Body of pancreas (tissue), 4 donors: Measurements from ENCODE around the gene MAL. TPM values are rescaled to one million over a fixed set of nuclear protein-coding genes. Genes with fewer than 3 reads are reported as not detected.

ENCODE experiments used
- ATAC-seq: fragments of 150-250 bp; one replicate; pipeline ENCODE4 v1.9.1; 2016
- DNase-seq, 4 donors: peaks; one replicate each; pipeline ENCODE4 v3.0.0-alpha.2; 2019
- H3K27ac ChIP-seq, 4 donors: fragments of 200-600 bp; sonication (generic); 1 replicate in 3 of 4; 2 replicates in 1 of 4; pipeline versions ENCODE4 v1.5.1 to v1.6.1; 2016 to 2019; ENCODE audit warnings: mild to moderate bottlenecking in 1 of 4, mixed read lengths in 1 of 4, moderate library complexity in 1 of 4
- H3K27me3 ChIP-seq, 2 donors: fragments of 200-600 bp; sonication (generic); one replicate each; pipeline ENCODE4 v1.6.0; 2016; ENCODE audit warnings: mild to moderate bottlenecking in 1 of 2
- H3K36me3 ChIP-seq, 2 donors: fragments of 200-600 bp; sonication (generic); replicated peaks in 1 of 2; 2 replicates each; pipeline ENCODE4 v1.5.1; 2016; ENCODE audit warnings: low read depth in 2 of 2; ENCODE audit not compliant: insufficient read depth in 1 of 2
- H3K4me1 ChIP-seq: fragments of 200-600 bp; sonication (generic); one replicate; pipeline ENCODE4 v1.6.0; 2016
- H3K4me3 ChIP-seq, 2 donors: fragments of 200-600 bp; sonication (generic); 1 replicate in 1 of 2; 2 replicates in 1 of 2; pipeline ENCODE4 v1.5.1; 2016 to 2019
- H3K9me3 ChIP-seq, 3 donors: fragments of 200-600 bp; sonication (generic); 1 replicate in 2 of 3; 2 replicates in 1 of 3; pipeline ENCODE4 v1.5.1; 2016
- CTCF ChIP-seq, 7 experiments: fragments of 450-650 bp in 4 of 7; fragments of 200-600 bp in 3 of 7; sonication (generic) in 3 of 7; IDR thresholded peaks; one replicate each; pipeline ENCODE4 v1.5.1; 2016 to 2019; ENCODE audit warnings: antibody characterized with exemption in 7 of 7
- POLR2A ChIP-seq, 3 donors: fragments of 450-650 bp; IDR thresholded peaks; one replicate each; pipeline ENCODE4 v1.6.1; 2016; ENCODE audit warnings: antibody characterized with exemption in 3 of 3, mild to moderate bottlenecking in 2 of 3
- WGBS, 2 donors: methylation state at CpG; one replicate each; pipeline ENCODE4 v1.1.5; 2017; 5-methylcytosine and 5-hydroxymethylcytosine counted together
- intact Hi-C: fragments of 100-400 bp; cut with DNase I; formaldehyde crosslinking; loops from one replicate; pipeline ENCODE4 v1.15.1; 2023
- total RNA-seq, 2 donors: library from RNA; depleted of rRNA; stranded (reverse); fragments of >200 nt; gene quantifications; one replicate each; pipeline ENCODE4 v1.1.0, GENCODE V29; 2016

The MAL gene
- total RNA-seq, 2 donors from 2014 or later = not detected

- Histone ChIP-seq H3K36me3 (no peaks in the 10 kb centered on the region), H3K4me1 (no peaks in the 10 kb centered on the region), H3K9me3 (no peaks in the 10 kb centered on the region), H3K4me3 (no peak overlapping the region), H3K27me3 (no peaks in the 10 kb centered on the region), H3K27ac (no peak overlapping the region)
- no peak for TF ChIP-seq CTCF (IDR thresholded peaks at IDR 0.05)
- TF ChIP-seq POLR2A (IDR thresholded peaks at IDR 0.05) = no peak
- intact Hi-C loops = no loop called here
- 68 to 80% methylated on average over 5 of the region's 5 CpGs for WGBS, 2 donors
- no peak for ATAC-seq
- DNase-seq = no peak
These were observed 16.1 kb upstream of the MAL start for GRCh38 chr2:95009412-95009811.

DNA sequence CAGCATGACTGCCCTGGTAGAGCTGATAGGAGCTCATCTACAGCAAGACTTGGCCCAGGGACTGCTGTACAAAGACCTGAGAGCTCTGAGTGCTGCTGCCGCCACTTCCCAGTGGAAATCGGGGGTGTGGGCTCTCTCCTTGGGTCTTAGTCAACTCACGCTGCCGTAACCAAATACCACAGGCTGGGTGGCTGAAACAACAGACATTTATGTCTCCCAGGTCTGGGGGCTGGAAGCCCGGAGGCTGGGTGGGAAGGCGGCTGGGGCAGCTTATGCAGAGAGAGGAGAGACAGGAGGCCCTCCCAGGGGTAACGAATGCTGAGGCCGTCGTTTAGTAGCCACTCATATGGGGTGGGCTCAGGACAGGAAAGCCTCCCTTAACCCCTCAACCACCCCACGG, 15.4 kb upstream of the MAL start:
- Histone ChIP-seq H3K27me3 (no peaks in the 10 kb centered on the region), H3K36me3 (no peaks in the 10 kb centered on the region), H3K4me1 (no peaks in the 10 kb centered on the region), H3K27ac (no peak overlapping the region), H3K9me3 (no peaks in the 10 kb centered on the region), H3K4me3 (no peak overlapping the region)
- ATAC-seq (no peak), DNase-seq (no peak)
- WGBS, 2 donors = 66 to 69% methylated on average over 8 to 10 of the region's 10 CpGs
- intact Hi-C loops = loop anchor here (10.0 kb wide), 1 partner anchor 105 kb away; no protein-coding TSS in a partner anchor
- TF ChIP-seq CTCF (IDR thresholded peaks at IDR 0.05) = no peak
- no peak for TF ChIP-seq POLR2A (IDR thresholded peaks at IDR 0.05)

DNA sequence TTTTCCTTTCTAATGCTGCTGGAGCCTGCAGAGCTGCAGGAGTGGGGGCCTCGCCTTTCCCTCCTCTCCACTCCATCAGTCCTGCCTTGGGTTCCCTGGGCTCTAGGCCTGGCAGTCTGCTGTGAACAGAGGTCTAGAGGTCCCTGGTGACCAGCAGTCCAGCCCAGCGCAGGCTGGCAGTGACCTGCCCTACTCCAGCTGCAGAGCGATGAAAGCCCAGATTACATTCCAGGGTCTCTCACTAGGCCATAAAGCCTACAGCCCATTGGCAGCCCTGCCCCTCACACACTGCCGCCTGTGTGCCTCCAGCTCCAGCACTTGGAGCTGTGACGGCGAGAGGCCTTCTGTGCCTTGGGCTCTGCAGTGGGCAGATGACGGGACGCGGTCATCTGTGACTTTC, 14.8 kb upstream of the MAL start:
- H3K4me3 ChIP-seq = no peak overlapping the region
- TF ChIP-seq CTCF (IDR thresholded peaks at IDR 0.05) = no peak
- TF ChIP-seq POLR2A (IDR thresholded peaks at IDR 0.05) = no peak
- H3K9me3 ChIP-seq = no peaks in the 10 kb centered on the region
- intact Hi-C loops = loop anchor here (10.0 kb wide), 1 partner anchor 104 kb away; no protein-coding TSS in a partner anchor
- DNase-seq (no peak), ATAC-seq (no peak)
- H3K4me1 ChIP-seq = no peaks in the 10 kb centered on the region
- H3K36me3 ChIP-seq = no peaks in the 10 kb centered on the region
- no peak overlapping the region for H3K27ac ChIP-seq
- WGBS, 2 donors = 92 to 94% methylated on average over 8 to 9 of the region's 9 CpGs
- no peaks in the 10 kb centered on the region for H3K27me3 ChIP-seq

DNA sequence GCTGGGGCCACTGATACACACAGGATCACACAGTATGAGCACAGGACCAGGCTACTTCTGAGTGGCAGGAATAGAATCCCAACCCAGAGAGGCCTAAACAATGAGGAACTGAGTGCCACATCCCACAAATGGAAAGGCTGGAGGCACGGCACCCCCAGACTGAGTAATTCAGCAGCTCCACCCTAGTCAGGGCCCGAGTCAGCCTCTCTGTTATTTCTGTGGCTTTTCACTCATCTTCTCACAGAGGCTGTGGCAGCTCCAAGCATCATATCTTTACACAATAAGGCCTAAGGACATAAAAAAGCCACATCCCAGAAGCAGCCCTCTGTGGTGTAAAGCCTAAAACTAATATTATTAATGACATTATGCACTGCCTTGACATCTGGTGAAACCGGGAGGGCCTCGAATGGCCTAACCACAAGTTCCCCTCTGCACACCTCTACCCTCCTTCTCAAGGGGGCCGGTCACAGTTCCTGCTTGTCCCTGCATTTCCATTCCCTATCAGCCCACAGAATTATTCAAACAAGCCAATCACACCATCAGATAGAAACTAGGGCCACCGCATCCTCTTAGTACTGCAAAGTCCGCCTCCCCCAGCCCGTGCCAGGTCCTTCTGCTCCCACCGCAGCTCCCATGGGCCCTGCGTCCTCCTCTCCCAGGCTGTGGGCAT, 12.5 kb upstream of the MAL start:
- DNase-seq (no peak), ATAC-seq (no peak)
- Histone ChIP-seq H3K36me3 (no peaks in the 10 kb centered on the region), H3K4me3 (no peak overlapping the region), H3K27me3 (no peaks in the 10 kb centered on the region), H3K4me1 (no peaks in the 10 kb centered on the region), H3K27ac (no peak overlapping the region), H3K9me3 (no peaks in the 10 kb centered on the region)
- no peak for TF ChIP-seq POLR2A (IDR thresholded peaks at IDR 0.05)
- TF ChIP-seq CTCF (IDR thresholded peaks at IDR 0.05) = no peak
- intact Hi-C loops = loop anchor here (10.0 kb wide), 1 partner anchor 102 kb away; no protein-coding TSS in a partner anchor
- 64 to 77% methylated on average over 10 of the region's 10 CpGs for WGBS, 2 donors

DNA sequence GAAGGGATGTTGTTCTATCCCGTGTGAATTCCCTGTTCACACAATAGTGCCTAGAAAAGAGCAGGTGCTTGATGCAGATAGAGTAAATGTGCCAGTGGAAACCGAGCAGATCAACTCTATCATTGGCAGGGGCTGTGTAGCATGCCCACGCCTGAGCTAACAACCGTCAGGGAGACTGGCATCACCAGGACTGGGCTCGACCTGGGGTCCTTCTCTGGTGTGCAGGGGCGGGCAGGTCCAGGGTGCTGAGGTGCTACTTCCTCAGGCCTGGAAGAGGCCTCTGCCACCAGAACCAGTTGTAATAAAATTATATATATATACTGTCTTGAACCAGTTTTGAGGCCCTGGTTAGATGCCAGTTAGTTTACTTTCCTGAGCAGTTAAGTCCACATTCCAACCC, 11.8 kb upstream of the MAL start:
- 58 to 77% methylated on average over 6 of the region's 6 CpGs for WGBS, 2 donors
- intact Hi-C loops = loop anchor here (10.0 kb wide), 1 partner anchor 101 kb away; no protein-coding TSS in a partner anchor

More for the DNA sequence above, 11.8 kb upstream of the MAL start:
- H3K36me3 ChIP-seq = no peaks in the 10 kb centered on the region
- no peak overlapping the region for H3K4me3 ChIP-seq
- ATAC-seq (no peak), DNase-seq (no peak)
- H3K27me3 ChIP-seq = no peaks in the 10 kb centered on the region
- TF ChIP-seq CTCF (IDR thresholded peaks at IDR 0.05) (no peak), POLR2A (IDR thresholded peaks at IDR 0.05) (no peak)
- no peaks in the 10 kb centered on the region for H3K4me1 ChIP-seq
- no peaks in the 10 kb centered on the region for H3K9me3 ChIP-seq
- H3K27ac ChIP-seq = no peak overlapping the region
